ENCODE data around the gene GNG12.

The GNG12 gene

GRCh38 chr1:67830226-67830625 lies 3.0 kb downstream of the GNG12 start:
- in situ Hi-C loops (cut with MboI; ENCODE audit: low pct_unique_long_range_greater_than_20kb, low sequenced_read_pairs, unreplicated experiment): no loop called here
- no peak for DNase-seq (ENCODE audit: low spot score)
- TF ChIP-seq, protein P1, sequence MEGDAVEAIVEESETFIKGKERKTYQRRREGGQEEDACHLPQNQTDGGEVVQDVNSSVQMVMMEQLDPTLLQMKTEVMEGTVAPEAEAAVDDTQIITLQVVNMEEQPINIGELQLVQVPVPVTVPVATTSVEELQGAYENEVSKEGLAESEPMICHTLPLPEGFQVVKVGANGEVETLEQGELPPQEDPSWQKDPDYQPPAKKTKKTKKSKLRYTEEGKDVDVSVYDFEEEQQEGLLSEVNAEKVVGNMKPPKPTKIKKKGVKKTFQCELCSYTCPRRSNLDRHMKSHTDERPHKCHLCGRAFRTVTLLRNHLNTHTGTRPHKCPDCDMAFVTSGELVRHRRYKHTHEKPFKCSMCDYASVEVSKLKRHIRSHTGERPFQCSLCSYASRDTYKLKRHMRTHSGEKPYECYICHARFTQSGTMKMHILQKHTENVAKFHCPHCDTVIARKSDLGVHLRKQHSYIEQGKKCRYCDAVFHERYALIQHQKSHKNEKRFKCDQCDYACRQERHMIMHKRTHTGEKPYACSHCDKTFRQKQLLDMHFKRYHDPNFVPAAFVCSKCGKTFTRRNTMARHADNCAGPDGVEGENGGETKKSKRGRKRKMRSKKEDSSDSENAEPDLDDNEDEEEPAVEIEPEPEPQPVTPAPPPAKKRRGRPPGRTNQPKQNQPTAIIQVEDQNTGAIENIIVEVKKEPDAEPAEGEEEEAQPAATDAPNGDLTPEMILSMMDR (IDR thresholded peaks at IDR 0.05; ENCODE audit: extremely low read depth, insufficient read depth, missing control alignments): no peak

DNA sequence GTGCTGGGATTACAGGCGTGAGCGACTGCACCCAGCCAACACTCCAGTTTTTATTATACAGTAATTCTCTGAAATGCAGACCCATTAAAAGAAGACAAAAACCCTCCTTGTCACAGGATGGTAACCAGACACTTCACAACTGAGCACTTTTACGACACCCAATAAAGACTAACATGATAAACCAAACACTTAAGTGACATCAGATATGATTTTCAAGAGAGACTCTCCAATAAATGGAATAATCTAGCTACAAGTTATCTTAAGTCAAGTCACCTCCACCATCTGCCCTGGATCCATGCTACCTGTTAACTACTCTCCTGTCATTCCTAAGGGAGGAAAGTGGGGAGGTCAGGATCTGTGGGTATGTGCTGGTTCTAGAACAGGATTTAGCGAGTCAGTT lies 5.6 kb downstream of the GNG12 start:
- no peak for DNase-seq (ENCODE audit: low spot score)
- TF ChIP-seq, protein P1 (IDR thresholded peaks at IDR 0.05; ENCODE audit: extremely low read depth, insufficient read depth, missing control alignments): no peak
- in situ Hi-C loops (cut with MboI; ENCODE audit: low pct_unique_long_range_greater_than_20kb, low sequenced_read_pairs, unreplicated experiment): no loop called here

- in situ Hi-C loops (cut with MboI; ENCODE audit: low pct_unique_long_range_greater_than_20kb, low sequenced_read_pairs, unreplicated experiment): no loop called here
- TF ChIP-seq, protein P1 (IDR thresholded peaks at IDR 0.05; ENCODE audit: extremely low read depth, insufficient read depth, missing control alignments): no peak
Measured at GRCh38 chr1:67825591-67825990, 7.7 kb downstream of the GNG12 start.

GRCh38 chr1:67824766-67825165 lies 8.5 kb downstream of the GNG12 start:
- in situ Hi-C loops (cut with MboI; ENCODE audit: low pct_unique_long_range_greater_than_20kb, low sequenced_read_pairs, unreplicated experiment): no loop called here
- TF ChIP-seq, protein P1 (IDR thresholded peaks at IDR 0.05; ENCODE audit: extremely low read depth, insufficient read depth, missing control alignments): no peak
- DNase-seq (ENCODE audit: low spot score): no peak

More at GRCh38 chr1:67825591-67825990, 7.7 kb downstream of the GNG12 start:
- DNase-seq (ENCODE audit: low spot score): no peak

- in situ Hi-C loops (cut with MboI; ENCODE audit: low pct_unique_long_range_greater_than_20kb, low sequenced_read_pairs, unreplicated experiment): no loop called here
- TF ChIP-seq, protein P1 (IDR thresholded peaks at IDR 0.05; ENCODE audit: extremely low read depth, insufficient read depth, missing control alignments): no peak
- no peak for DNase-seq (ENCODE audit: low spot score)
Measured at GRCh38 chr1:67823615-67824014, 9.7 kb downstream of the GNG12 start.

GRCh38 chr1:67821263-67821662 lies 12.0 kb downstream of the GNG12 start:
- TF ChIP-seq, protein P1 (IDR thresholded peaks at IDR 0.05; ENCODE audit: extremely low read depth, insufficient read depth, missing control alignments): no peak
- DNase-seq (ENCODE audit: low spot score): no peak
- in situ Hi-C loops (cut with MboI; ENCODE audit: low pct_unique_long_range_greater_than_20kb, low sequenced_read_pairs, unreplicated experiment): no loop called here

All from GM13977 (cell line).